ENCODE results near the gene CDC34. TPM values are rescaled to one million over a fixed set of nuclear protein-coding genes. Genes with fewer than 3 reads are reported as not detected.

CDC34 gene
- total RNA-seq, 1 donor from 2014 or later, result 86.3 TPM

DNA sequence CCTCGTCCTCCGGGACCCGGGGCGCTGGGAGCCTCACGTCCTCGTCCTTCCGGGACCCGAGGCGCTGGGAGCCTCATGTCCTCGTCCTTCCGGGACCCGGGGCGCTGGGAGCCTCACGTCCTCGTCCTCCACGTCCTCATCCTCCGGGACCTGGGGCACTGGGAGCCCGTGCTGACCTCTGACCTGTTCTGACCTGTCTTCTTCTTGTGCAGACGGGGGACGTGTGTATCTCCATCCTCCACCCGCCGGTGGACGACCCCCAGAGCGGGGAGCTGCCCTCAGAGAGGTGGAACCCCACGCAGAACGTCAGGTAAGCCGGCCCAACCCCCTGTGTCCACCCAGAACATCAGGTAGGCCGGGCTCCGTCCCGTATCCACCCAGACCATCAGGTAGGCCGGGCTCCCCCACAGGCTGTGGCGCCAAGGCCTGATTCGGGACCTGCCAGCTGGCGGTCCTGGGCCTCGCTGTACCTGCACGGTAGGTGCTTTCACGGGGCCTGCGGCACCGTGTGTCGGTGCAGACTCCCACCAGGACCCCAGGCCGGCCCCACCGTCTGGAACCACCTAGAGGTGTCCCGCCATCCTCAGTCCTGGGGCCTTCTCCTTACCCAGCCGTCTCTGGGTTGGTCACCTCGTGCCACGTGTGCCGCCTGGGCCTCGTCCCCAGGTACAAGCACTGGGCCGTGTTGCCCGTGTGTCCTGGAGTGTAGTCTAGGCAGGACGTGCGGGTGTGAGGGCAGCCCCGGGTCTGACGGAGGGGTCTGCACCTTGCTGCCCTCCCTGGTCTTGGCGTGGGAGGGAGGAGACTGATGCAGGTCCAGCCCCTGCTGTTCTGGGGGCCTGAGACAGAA, 4.7 kb downstream of the CDC34 start:
- intact Hi-C loops (cut with DNase I), result no loop called here
- ATAC-seq (ENCODE audit: poor library complexity), result no peak
- DNase-seq, result no peak

DNA sequence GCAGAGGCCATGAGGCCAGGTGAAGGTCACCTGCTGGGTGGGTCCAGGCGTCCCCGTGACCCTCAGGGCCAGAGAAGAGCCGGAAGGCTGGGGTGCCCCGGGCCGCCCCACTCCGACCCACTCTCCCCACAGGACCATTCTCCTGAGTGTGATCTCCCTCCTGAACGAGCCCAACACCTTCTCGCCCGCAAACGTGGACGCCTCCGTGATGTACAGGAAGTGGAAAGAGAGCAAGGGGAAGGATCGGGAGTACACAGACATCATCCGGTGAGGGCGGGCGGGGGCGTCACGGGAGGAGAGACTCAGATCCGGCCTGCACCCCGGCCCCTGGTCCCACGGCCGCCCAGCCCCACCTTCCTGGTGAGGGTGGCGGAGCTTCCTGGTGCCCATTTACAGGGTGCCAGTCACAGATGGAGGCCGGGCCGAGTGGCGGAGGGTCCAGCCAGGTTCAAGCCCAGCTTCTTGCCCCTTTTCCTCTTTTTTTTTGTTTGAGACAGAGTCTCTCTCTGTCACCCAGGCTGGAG, 5.4 kb downstream of the CDC34 start:
- ATAC-seq (ENCODE audit: poor library complexity) (no peak), DNase-seq (no peak)
- intact Hi-C loops (cut with DNase I), result no loop called here

DNA sequence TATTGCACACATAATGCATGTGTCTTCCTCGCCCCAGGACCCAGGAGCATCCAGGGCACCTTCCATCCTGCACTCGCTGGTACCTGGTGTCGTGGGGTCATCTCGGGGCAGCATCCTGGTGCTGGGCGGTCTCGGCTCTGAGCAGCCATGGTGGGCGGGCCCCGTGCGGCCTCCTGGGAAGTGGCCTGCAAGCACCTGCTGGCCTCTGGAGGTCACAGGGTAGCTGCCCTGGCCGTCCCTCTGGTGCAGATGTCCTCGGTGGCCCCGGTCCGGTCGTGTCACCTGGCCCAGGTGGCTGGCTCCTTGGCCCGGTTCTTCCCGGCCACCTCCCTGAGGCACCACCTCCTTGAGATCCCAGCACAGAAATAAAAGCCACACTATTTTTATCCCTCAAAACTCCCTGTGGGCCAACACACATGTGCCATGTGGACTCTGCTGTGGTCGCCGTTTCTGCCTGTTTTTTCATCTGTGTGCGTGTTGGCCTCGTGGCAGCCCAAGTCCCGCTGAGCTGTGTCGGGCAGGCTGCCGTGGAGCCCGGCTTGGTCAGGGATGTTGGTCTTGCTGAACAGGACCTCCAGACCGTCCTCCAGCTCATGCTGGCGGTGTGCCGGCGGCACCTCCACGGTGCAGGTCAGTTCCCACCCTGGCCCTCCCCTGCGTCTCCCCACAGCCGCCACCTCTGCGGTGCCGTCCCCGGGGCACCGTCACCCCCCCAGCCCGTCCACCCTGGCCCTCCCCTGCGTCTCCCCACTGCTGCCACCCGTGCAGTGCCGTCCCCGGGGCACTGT, 7.3 kb downstream of the CDC34 start:
- DNase-seq (no peak), ATAC-seq (ENCODE audit: poor library complexity) (no peak)
- intact Hi-C loops (cut with DNase I), result no loop called here

DNA sequence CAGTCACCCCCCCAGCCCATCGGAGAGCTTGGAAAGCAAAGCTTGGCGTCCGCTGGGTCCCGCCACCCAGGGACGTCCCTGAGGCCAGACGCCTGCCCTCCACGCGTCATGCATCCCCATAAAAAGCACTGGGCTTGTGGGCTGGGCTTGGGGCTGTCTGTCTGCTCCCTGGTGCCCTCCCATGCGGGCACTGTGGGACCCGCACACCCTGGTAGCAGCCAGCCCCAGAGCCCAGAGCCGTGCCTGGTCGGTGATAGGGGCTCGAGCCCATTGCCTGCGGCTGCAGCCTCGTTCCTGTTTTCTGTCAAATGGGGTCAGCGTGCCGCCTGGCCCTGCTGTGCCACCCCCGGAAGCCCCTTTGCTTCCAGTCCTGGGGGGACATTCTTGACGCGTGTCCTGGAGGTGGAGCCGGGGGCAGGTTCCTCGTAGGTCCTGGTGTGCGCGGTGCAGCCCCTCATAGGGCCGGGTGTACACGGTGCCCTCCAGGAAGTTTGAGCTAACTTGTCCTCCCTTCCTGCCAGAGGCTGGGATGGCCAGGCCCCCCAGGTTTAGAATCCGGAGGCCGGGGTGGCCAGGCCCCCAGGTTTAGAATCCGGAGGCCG, 8.0 kb downstream of the CDC34 start:
- ATAC-seq (ENCODE audit: poor library complexity) (peak; percentile 14), DNase-seq (no peak)
- intact Hi-C loops (cut with DNase I), result no loop called here

DNA sequence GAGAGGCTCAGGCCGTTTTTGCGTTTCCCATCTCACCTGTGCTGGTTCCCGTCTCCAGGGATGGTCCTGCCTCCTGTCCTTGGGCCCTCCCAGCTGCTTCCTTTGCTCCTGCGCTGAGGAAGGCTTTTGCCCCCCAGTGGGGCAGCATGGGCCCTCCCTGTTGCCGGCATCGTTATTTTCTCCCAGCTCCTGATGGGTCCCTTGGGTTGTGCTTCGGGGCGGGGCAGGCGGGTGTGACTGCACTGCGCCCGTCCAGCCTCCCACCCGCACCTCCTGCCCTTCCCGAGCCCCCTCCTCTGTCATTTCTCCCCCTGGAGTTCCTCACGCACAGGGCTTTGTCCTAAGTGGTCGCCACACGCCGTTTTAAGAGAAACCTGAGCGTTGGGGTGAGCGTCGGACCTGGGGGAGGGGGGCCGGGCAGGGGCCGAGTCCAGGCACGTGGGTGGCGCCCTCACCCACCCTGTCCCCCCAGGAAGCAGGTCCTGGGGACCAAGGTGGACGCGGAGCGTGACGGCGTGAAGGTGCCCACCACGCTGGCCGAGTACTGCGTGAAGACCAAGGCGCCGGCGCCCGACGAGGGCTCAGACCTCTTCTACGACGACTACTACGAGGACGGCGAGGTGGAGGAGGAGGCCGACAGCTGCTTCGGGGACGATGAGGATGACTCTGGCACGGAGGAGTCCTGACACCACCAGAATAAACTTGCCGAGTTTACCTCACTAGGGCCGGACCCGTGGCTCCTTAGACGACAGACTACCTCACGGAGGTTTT, 9.5 kb downstream of the CDC34 start:
- DNase-seq (no peak), ATAC-seq (ENCODE audit: poor library complexity) (no peak)
- intact Hi-C loops (cut with DNase I), result no loop called here

DNA sequence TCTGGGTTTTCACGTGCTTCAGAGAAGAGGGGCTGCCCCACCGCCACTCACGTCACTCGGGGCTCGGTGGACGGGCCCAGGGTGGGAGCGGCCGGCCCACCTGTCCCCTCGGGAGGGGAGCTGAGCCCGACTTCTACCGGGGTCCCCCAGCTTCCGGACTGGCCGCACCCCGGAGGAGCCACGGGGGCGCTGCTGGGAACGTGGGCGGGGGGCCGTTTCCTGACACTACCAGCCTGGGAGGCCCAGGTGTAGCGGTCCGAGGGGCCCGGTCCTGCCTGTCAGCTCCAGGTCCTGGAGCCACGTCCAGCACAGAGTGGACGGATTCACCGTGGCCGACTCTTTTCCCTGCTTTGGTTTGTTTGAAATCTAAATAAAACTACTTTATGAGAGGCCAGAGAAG, 10.1 kb downstream of the CDC34 start:
- ATAC-seq (ENCODE audit: poor library complexity), result no peak
- no peak for DNase-seq
- intact Hi-C loops (cut with DNase I), result no loop called here

DNA sequence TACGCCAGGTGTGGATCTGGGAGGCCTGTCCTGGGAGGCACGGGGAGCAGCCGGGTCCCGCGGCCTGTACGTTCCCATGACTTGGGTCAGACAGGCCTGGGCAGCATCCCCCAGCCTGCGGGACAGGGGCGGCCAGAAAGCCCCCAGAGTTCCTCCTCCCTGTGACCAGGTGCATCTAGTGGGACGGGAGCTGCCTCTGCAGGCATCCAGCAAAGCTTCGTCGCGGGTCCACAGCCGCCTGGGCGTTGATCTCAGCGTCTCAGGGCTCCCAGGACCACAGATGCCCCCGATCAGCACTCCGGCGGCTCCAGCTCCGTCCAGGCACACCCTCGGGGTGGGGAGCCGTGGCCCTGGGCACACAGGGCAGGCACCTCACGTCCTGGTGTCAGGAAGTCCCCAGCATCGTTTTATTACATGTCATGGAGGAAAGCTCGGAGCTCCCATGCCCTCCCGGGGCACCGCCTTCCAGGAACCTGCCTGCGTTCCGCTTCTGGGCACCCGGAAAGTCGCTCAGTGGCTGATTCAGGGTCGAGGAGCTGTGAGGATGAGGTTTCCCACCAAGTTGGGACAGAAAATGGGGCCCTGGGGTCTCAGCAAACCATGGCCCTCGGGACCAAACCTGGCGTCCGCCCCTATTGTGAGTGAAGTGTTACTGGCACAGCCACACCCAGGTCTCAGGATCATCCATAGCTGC, 10.8 kb downstream of the CDC34 start:
- ATAC-seq (ENCODE audit: poor library complexity) (no peak), DNase-seq (no peak)

DNA sequence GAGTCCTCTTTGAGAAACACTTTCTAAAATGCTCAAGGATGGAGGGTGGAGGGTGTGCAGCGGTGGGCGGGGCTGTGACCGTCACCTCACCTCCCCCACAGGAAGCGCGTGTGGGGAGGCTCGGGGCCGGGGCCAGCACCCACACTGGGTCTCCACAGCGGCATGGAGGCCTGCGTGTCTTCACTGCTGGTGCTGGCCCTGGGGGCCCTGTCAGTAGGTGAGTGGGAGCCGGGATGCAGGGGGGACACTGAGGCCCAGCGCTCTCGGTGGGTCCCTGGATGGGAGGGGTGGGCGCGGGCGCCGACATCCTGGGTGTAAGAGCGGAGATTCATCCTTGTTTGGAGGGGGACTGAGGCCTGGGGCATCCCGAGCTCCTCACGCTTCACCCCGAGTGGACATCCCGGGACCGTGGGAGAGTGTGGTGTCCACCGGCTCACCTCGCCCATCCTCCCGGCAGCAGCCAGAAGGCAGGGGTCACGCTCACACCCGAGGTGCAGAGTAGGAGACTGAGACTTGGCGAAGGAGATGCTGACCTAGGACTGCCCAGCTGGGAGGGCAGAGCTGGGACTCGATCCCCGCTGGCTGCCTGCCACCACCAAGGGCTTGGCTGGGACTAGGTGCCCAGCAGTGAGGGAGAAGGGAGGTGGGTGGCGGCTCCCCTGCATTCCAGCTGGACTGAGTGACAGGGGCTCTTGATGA, 12.5 kb downstream of the CDC34 start, which contains the start of gene GZMM:
GZMM (plus strand) TSS at position 144 of the 699 bp plus-strand sequence; CDS start at position 163, 19 bp downstream.
- no peak for DNase-seq
- peak; percentile 29 for ATAC-seq (ENCODE audit: poor library complexity)
- intact Hi-C loops (cut with DNase I), result no loop called here

More for the DNA sequence above, 10.8 kb downstream of the CDC34 start:
- intact Hi-C loops (cut with DNase I), result no loop called here

DNA sequence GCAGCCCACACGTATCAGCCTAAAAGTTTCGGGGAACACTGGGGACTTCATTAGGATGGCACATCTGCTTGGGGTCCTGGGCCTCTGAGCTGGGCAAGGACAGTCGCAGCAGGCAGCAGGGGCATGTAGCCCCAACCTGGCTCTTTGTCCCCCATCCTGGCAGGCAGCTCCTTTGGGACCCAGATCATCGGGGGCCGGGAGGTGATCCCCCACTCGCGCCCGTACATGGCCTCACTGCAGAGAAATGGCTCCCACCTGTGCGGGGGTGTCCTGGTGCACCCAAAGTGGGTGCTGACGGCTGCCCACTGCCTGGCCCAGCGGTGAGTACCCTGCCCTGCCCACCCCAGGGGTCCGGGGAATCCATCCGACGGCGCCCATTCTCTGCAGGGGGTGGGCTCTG, 15.6 kb downstream of the CDC34 start:
- ATAC-seq (ENCODE audit: poor library complexity) (no peak), DNase-seq (no peak)
- intact Hi-C loops (cut with DNase I), result no loop called here

DNA sequence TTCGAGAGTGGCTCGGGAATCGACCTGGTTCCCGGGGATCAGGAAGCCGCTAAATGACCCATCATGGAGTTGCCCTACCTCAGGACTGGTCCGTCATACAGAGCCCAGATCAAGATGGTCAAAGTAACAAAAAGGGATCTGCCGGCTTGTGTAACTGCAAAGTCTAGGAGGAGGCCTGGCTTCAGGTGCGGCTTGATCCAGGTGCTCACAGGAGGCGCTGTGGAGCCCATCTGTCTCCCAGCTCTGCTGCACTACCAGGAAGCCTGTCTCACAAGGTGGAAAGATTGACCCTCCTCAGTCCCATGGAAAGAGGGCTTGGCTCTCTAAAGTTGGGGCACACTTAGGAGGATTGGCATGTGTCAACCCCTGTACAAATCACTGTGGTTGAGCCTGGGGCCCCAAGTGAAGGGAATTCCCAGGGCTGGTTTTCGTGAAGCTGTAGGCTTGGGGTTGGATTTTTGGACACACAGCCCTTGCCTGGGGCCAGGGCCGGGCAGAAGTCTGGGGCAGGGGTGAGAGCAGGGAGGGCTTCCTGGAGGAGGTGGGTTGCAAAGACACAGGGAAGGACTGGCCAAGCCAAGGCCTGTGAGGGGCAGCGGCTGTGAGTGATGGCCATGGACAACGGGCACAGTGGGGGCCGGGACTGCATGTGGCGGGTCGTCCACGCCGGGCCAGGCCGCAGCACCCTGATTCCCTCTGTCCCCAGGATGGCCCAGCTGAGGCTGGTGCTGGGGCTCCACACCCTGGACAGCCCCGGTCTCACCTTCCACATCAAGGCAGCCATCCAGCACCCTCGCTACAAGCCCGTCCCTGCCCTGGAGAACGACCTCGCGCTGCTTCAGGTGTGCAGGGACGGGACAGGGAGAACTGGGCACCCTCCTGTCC, 16.5 kb downstream of the CDC34 start:
- intact Hi-C loops (cut with DNase I), result no loop called here
- DNase-seq, result no peak
- ATAC-seq (ENCODE audit: poor library complexity), result no peak

DNA sequence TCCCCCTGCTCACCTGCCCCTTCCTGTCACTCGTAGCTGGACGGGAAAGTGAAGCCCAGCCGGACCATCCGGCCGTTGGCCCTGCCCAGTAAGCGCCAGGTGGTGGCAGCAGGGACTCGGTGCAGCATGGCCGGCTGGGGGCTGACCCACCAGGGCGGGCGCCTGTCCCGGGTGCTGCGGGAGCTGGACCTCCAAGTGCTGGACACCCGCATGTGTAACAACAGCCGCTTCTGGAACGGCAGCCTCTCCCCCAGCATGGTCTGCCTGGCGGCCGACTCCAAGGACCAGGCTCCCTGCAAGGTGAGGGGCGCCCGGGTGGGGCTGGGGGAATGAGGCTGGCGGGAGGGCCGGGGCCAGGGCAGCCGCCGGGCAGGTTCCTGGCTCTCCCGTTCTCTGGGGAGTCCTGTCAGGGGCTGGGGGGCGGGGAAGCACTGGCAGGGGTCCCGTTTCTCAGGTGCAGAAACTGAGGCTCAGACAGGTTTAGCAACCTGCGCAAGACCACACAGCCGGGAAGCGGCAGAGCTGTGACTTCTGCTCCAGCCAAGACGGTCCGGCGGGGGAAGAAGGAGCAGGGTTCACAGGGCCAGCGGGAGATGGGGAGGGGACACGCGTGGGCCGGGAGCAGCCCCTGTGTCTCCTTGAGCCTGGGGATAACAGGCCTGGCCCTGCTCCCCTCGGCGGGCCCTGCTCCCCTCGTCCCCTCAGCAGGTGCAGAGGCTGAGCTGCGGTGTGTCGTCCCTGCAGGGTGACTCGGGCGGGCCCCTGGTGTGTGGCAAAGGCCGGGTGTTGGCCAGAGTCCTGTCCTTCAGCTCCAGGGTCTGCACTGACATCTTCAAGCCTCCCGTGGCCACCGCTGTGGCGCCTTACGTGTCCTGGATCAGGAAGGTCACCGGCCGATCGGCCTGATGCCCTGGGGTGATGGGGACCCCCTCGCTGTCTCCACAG, 17.6 kb downstream of the CDC34 start:
- DNase-seq (no peak), ATAC-seq (ENCODE audit: poor library complexity) (no peak)
- intact Hi-C loops (cut with DNase I), result no loop called here

DNA sequence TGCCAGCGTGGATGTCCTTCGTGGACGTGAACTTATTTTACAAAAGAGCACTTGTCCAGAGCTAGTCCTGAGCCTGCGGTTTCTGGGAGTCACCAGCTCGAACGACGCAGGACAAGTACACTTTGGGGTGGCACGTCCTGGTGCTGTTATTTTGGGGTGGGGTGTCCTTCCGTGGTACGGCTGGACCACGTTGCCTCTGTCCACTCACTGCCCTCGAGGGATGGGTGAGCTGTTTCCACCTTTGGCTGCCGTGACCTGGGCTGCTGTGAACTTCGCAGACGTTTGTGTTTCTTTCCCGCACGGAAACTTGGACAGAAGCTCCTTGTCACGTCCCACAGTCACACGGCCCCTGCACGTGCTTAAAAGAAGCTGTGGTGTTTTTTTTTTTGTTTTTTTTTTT, 23.3 kb downstream of the CDC34 start:
- no peak for ATAC-seq (ENCODE audit: poor library complexity)
- no peak for DNase-seq

DNA sequence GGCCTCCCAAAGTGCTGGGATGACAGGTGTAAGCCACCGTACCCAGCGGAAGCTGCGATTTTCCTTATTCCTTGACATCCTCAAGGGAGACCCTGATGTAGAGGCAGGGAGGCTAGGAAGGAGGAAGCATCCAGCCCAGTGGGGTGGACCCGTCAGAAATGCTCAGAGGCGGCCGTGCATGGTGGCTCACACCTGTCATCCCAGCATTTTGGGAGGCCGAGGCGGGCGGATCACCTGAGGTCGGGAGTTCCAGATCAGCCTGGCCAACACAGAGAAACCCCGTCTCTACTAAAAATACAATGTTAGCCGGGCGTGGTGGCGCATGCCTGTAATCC, 23.9 kb downstream of the CDC34 start:
- ATAC-seq (ENCODE audit: poor library complexity) (no peak), DNase-seq (no peak)
- intact Hi-C loops (cut with DNase I), result no loop called here

More for the DNA sequence above, 23.3 kb downstream of the CDC34 start:
- intact Hi-C loops (cut with DNase I), result no loop called here

DNA sequence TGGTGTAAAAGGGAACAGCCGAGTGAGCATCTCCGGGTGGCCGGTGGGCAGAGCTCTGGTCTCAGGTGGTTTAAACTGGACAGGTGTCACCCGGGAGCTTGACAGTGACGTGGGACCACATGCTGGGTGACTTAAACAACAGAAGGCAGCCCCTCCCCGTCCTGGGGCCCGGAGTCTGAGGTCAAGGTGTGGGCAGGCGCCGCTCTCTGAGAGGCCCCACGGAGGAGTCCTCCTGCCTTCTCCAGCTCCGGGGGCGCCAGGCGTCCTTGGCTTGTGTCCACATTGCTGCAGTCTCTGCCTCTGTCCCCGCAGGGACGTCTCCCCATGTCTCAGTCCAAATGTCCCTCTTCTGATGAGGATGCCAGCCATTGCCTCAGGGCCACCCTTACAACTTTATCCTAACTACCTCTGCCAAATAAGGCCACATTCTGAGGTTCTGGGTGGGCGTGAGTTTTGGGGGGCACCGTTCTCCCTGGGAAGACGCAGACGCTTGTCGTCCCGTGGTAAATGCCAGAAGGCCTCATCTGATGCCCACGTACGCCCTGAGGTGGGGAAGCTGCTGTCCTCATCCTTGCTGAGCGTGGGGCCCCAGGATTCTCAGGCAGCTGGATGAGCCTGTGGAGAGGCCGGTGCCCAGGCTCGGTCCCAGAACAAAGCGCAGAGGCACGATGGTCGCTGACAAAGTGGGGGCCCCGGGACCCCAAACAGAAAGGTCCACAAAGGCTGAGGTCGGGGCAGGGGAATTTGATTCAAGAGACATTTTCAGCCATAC, 25.2 kb downstream of the CDC34 start:
- DNase-seq, result no peak
- peak; percentile 5 for ATAC-seq (ENCODE audit: poor library complexity)
- intact Hi-C loops (cut with DNase I), result no loop called here
